HL-60/S4 treated with retinoic acid at 250 ng/mL for 4 days and 3 days (cell line): ENCODE measurements around the gene PDE6A.

Experiments used
- in situ Hi-C: fragments of 300-500 bp; cut with MboI; formaldehyde crosslinking; loops from 2 replicates; pipeline ENCODE4 v1.7.0; 2022; ENCODE audit warnings: low sequenced_read_pairs

PDE6A gene

DNA sequence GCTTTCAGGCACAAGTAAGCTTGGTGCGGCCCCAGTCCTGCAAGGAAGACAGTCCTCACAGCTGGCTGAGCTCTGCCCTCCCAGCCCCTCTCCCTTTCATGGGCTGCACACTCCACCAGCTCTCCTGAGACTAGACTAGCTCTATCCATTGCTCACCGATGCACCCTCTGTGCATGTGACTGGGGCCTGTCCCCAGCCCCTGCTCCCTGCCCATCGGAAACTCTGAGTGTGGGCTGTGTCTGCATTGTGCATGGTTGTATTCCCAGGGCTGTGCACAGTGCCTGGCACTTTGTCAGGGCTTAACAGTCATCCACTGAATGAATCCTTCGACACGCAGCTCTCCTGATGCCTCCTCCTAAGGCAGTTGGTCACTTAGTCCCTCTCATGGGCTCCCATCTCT is 122.3 kb downstream of the PDE6A start:
- in situ Hi-C loops: no loop called here

- in situ Hi-C loops: no loop called here
Observed at GRCh38 chr5:149820536-149821510, 123.8 kb downstream of the PDE6A start.

DNA sequence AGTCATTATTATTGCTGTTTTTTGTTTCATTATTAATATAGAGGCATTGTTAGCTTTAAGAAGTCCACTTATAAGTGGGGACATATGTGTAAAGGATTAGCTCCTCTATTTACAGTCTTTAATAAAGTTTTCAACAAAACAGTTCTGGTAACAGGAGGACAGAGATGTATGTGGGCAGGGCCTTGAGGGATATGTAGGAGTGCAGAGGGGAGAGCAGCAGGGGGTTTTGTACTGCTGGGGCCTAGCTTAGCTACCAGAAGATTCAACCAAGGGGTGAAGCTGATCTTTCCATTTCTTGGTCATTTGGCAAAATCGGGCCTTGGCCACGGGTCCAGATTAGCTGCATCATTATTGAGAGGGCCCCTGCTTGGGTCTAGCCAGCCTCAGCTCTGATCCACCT is 124.6 kb downstream of the PDE6A start:
- in situ Hi-C loops: no loop called here

- in situ Hi-C loops: loop anchor here (10.0 kb wide), 1 partner anchor 153 kb away; no protein-coding TSS in a partner anchor
Observed at GRCh38 chr5:149818116-149818515, 126.5 kb downstream of the PDE6A start.

DNA sequence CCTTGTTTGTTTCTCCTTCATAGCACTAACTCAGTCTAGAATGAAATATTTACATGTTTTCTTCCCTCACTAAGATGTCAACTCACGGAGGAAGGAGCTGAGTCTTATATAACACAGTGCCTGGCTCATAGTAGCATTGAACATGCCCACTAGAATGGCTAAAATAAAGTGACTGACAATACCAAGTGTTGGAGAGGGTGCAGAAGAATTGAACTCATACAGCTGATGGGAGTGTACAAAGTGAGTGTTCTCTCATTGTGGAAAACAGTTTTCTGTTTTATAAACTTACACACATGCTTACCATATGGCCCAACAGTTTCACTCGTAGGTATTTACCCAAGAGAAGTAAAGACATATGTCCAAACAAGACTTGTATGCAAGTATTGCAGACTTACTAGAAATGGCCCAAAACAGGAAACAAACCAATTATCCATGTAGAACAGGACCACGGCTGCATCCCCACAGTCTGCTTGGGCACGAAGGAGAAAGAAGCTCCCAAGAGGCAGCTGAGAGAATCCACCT is 127.0 kb downstream of the PDE6A start:
- in situ Hi-C loops: loop anchor here (10.0 kb wide), 1 partner anchor 153 kb away; no protein-coding TSS in a partner anchor

DNA sequence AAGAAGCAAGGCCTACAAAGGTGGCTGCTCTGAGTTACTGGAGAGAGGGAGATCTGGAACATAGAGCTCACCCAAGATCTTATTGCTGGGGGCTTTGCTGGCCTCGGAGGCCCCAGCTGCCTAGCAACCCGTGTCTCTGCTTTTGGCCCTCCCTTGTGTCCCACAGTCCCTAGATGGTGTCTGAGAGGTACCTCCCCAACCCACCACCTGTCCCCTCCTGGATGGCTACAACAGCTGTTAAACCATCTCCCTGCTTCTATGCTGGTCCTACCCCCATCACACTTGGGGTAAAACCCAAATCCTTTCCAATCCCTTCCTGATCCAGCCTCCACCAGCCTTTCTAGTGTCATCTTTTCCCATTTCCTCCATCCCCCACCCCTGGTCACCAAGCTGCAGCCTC is 127.9 kb downstream of the PDE6A start:
- in situ Hi-C loops: loop anchor here (10.0 kb wide), 1 partner anchor 152 kb away; no protein-coding TSS in a partner anchor

- in situ Hi-C loops: loop anchor here (10.0 kb wide), 1 partner anchor 147 kb away; no protein-coding TSS in a partner anchor
Observed at GRCh38 chr5:149811453-149811852, 133.1 kb downstream of the PDE6A start.

- in situ Hi-C loops: loop anchor here (10.0 kb wide), 1 partner anchor 146 kb away; no protein-coding TSS in a partner anchor
Observed at GRCh38 chr5:149810856-149811255, 133.7 kb downstream of the PDE6A start.

DNA sequence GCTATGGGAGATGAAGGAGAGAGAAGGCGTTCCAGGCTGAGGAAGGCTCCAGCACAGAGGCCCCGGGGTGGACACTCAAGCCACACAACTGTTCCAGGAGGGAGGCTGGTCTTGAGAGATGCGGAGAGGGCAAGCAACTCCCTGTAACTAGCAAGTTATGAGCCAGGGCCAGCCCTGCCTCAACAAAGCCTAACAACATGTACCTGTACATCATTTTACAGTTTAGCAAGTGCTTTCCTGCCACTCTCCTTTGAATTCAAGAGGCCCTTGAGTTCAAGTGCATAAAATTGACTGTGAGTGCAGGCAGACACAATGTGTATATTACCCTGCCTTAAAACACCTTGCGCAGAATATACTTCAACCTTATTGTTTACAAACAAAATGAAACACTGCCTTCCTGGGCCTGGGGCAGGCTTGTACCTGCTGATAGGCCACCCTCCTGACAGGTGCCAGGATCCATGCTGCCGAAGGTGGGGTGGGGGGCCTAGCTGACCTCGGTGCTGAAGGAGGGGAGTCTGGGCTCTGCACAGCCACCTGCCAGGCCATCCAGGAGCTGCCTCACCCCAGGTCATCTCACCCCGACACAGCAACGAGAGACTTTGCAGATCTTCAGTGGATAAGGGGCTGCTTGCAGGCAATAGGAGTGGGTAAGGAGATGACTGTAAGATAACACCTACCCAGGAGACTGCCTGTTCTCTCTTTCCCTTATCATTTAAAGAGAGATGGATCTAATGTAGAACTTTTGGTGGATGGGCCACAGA is 134.5 kb downstream of the PDE6A start:
- in situ Hi-C loops: loop anchor here (10.0 kb wide), 1 partner anchor 145 kb away; no protein-coding TSS in a partner anchor

DNA sequence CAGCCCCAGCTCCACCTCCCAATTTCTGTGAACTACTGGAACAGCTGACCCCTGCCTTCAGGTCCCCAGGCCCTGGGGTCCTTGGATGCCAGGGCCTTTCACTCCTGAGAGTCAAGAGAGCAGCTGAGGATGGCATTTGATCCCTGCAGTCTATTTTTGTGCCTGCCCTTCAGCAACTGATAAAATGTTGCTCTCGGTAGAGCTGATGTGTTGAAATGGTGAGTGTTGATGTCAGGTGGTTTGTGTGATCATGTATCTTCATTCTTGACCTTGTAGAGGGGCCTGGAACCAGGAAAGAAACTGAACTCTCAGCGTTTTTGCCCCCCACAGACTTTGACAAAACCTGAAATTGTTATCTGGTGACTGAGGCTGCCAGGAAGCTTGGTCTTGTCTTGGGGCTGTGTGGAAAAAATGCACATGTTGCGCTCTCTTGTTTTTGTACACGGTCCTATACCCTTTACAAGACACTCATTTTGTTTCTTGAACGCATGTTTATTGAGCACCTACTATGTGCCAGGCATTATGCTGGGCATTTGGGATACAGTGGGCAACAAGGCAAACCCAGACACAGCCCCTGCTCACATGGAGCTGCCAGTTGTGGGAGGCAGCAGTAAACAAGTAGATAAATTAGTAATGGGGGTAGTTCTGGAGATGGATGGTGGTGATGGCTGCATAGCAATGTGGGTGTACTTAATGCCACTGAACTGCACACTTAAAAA is 136.2 kb downstream of the PDE6A start:
- in situ Hi-C loops: no loop called here
